Measurements from ENCODE around the gene MEIOB.

Gene MEIOB

GRCh38 chr16:1791943-1792812 is 79.8 kb downstream of the MEIOB start:
- H3K27me3 ChIP-seq (ENCODE audit: control insufficient read depth, insufficient read depth, low read length) = no peaks in the 10 kb centered on the region
- WGBS (ENCODE audit: insufficient coverage, insufficient read length) = no CpG with 5 or more reads among the region's 59 CpGs
- H3K27ac ChIP-seq (ENCODE audit: low read length) = no peak overlapping the region

DNA sequence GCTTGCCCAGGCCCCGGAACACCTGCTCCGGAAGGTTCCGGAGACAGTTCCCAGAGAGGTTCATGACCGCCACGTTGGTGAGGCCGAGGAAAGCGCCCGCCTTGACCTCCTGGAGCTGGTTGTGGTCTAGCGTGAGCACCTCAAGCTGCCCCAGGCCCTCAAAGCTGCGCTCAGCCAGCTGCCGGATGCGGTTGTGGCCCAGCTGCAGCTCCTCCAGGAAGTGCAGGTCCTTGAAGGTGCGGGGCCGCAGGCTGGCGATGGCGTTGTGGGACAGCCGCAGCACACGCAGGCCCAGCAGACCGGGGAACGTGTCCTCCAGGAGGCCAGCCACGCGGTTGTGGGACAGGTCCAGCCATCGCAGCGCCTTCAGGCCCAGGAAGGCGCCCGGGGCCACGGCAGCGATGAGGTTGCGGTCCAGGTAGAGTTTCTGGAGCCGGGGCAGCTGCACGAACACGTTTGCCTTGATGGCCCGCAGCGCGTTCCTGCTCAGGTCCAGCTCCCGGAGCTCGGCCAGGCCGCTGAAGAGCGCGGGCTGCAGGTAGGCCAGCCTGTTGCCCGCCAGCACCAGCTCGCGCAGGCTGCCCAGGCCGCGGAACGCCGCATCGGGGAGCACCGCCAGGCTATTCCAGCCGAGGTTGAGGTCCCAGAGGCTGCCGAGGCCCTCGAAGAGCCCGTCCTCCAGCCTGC is 80.6 kb downstream of the MEIOB start:
- no peaks in the 10 kb centered on the region; the same call in 1 of the 2 replicates for H3K4me1 ChIP-seq (ENCODE audit: control insufficient read depth, insufficient read depth, low read length)
- H3K27me3 ChIP-seq (ENCODE audit: control insufficient read depth, insufficient read depth, low read length) = no peaks in the 10 kb centered on the region
- WGBS (ENCODE audit: insufficient coverage, insufficient read length) = no CpG with 5 or more reads among the region's 53 CpGs
- peaks cover 24% of the 10 kb centered on the region for H3K36me3 ChIP-seq (ENCODE audit: control insufficient read depth, insufficient read depth, low read length)
- H3K27ac ChIP-seq (ENCODE audit: low read length) = no peak overlapping the region
- no peak overlapping the region for H3K4me3 ChIP-seq (ENCODE audit: low read length)
- H3K9me3 ChIP-seq (ENCODE audit: control insufficient read depth, insufficient read depth, low read length) = no peaks in the 10 kb centered on the region
- no peak for DNase-seq (ENCODE audit: low read depth, low spot score)

More at GRCh38 chr16:1791943-1792812, 79.8 kb downstream of the MEIOB start:
- Histone ChIP-seq H3K9me3 (ENCODE audit: control insufficient read depth, insufficient read depth, low read length) (no peaks in the 10 kb centered on the region; the same call in 1 of the 2 replicates), H3K4me1 (ENCODE audit: control insufficient read depth, insufficient read depth, low read length) (no peaks in the 10 kb centered on the region; the same call in 1 of the 2 replicates), H3K4me3 (ENCODE audit: low read length) (no peak overlapping the region), H3K36me3 (ENCODE audit: control insufficient read depth, insufficient read depth, low read length) (peaks cover 17% of the 10 kb centered on the region)
- DNase-seq (ENCODE audit: low read depth, low spot score) = no peak

DNA sequence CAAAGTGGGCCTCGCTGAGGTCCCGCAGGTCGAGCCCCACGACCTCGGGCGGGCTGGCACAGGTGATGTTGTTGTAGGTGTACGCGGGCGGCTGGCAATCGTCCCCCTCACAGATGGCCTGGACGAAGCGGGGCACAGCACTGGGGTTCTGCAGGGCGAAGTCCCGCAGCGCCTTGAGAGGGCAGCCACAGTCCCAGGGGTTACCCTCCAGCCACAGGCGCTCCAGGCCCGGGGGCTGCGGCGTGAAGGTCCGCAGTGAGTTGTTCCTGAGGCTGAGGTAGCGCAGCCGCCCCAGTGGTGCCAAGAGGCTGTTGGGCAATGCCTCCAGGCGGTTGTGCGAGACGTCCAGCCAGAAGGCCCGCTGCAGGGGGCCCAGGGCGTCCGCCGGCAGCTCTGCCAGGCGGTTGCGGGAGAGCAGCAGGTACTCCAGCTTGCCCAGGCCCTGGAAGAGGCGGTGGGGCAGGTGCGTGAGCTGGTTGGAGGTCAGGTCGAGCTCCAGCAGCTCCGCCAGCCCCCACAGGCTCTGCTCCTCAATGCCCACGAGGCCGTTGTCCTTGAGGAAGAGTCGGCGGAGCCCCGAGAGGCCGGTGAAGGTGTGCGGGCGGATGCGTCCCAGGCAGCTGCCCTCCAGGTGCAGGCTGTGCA is 81.2 kb downstream of the MEIOB start:
- H3K27me3 ChIP-seq (ENCODE audit: control insufficient read depth, insufficient read depth, low read length) = no peaks in the 10 kb centered on the region
- H3K4me3 ChIP-seq (ENCODE audit: low read length) = no peak overlapping the region
- H3K4me1 ChIP-seq (ENCODE audit: control insufficient read depth, insufficient read depth, low read length) = no peaks in the 10 kb centered on the region; the same call in 1 of the 2 replicates
- peaks cover 27% of the 10 kb centered on the region for H3K36me3 ChIP-seq (ENCODE audit: control insufficient read depth, insufficient read depth, low read length)
- WGBS (ENCODE audit: insufficient coverage, insufficient read length) = no CpG with 5 or more reads among the region's 44 CpGs
- H3K27ac ChIP-seq (ENCODE audit: low read length) = no peak overlapping the region
- DNase-seq (ENCODE audit: low read depth, low spot score) = no peak
- no peaks in the 10 kb centered on the region for H3K9me3 ChIP-seq (ENCODE audit: control insufficient read depth, insufficient read depth, low read length)

GRCh38 chr16:1790261-1790610 is 81.7 kb downstream of the MEIOB start:
- H3K27me3 ChIP-seq (ENCODE audit: control insufficient read depth, insufficient read depth, low read length) = no peaks in the 10 kb centered on the region
- H3K4me1 ChIP-seq (ENCODE audit: control insufficient read depth, insufficient read depth, low read length) = no peaks in the 10 kb centered on the region; the same call in 1 of the 2 replicates
- H3K27ac ChIP-seq (ENCODE audit: low read length) = no peak overlapping the region
- DNase-seq (ENCODE audit: low read depth, low spot score) = no peak
- no peaks in the 10 kb centered on the region for H3K9me3 ChIP-seq (ENCODE audit: control insufficient read depth, insufficient read depth, low read length)
- H3K36me3 ChIP-seq (ENCODE audit: control insufficient read depth, insufficient read depth, low read length) = peaks cover 27% of the 10 kb centered on the region
- WGBS (ENCODE audit: insufficient coverage, insufficient read length) = no CpG with 5 or more reads among the region's 15 CpGs
- no peak overlapping the region for H3K4me3 ChIP-seq (ENCODE audit: low read length)

- DNase-seq (ENCODE audit: low read depth, low spot score) = no peak
- WGBS (ENCODE audit: insufficient coverage, insufficient read length) = no CpG with 5 or more reads among the region's 25 CpGs
- Histone ChIP-seq H3K27me3 (ENCODE audit: control insufficient read depth, insufficient read depth, low read length) (no peaks in the 10 kb centered on the region), H3K4me1 (ENCODE audit: control insufficient read depth, insufficient read depth, low read length) (no peaks in the 10 kb centered on the region; the same call in 1 of the 2 replicates), H3K9me3 (ENCODE audit: control insufficient read depth, insufficient read depth, low read length) (no peaks in the 10 kb centered on the region), H3K27ac (ENCODE audit: low read length) (no peak overlapping the region), H3K36me3 (ENCODE audit: control insufficient read depth, insufficient read depth, low read length) (peaks cover 31% of the 10 kb centered on the region), H3K4me3 (ENCODE audit: low read length) (no peak overlapping the region)
These were observed 82.3 kb downstream of the MEIOB start for GRCh38 chr16:1789643-1790045.

- no peaks in the 10 kb centered on the region; the same call in 1 of the 2 replicates for H3K4me1 ChIP-seq (ENCODE audit: control insufficient read depth, insufficient read depth, low read length)
- no peak for DNase-seq (ENCODE audit: low read depth, low spot score)
- no CpG with 5 or more reads among the region's 19 CpGs for WGBS (ENCODE audit: insufficient coverage, insufficient read length)
- H3K27me3 ChIP-seq (ENCODE audit: control insufficient read depth, insufficient read depth, low read length) = no peaks in the 10 kb centered on the region
- H3K36me3 ChIP-seq (ENCODE audit: control insufficient read depth, insufficient read depth, low read length) = peaks cover 31% of the 10 kb centered on the region
- H3K4me3 ChIP-seq (ENCODE audit: low read length) = no peak overlapping the region
- no peak overlapping the region for H3K27ac ChIP-seq (ENCODE audit: low read length)
- H3K9me3 ChIP-seq (ENCODE audit: control insufficient read depth, insufficient read depth, low read length) = no peaks in the 10 kb centered on the region
These were observed 83.3 kb downstream of the MEIOB start for GRCh38 chr16:1788708-1789100.

DNA sequence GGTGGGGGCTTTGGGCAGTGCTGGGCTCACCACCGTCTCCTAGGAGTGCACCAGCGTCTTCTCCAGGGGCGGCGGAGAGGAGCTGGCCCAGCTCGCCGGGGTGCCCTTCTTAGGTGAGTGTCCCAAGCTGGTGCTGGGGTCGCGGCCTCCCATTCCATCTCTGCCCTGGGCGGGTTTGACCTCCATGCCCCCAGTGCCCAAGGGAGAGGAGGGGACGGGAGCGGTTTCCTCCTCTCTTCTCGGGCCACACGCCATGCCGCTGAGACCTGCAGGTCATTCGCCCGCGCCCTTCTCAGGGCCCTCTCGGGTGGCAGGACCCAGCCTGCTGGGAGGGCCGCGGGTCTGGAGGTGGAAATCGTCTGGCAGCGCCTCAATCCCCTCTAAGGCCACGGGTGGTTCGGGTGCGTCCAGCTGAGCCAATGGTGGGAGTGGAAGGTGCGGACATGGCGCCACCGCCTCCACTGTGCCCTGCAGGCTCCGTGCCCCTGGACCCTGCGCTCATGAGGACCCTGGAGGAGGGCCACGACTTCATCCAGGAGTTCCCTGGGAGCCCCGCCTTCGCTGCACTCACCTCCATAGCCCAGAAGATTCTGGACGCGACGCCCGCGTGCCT is 83.8 kb downstream of the MEIOB start:
- DNase-seq (ENCODE audit: low read depth, low spot score) = no peak
- Histone ChIP-seq H3K27ac (ENCODE audit: low read length) (no peak overlapping the region), H3K27me3 (ENCODE audit: control insufficient read depth, insufficient read depth, low read length) (no peaks in the 10 kb centered on the region), H3K4me3 (ENCODE audit: low read length) (no peak overlapping the region), H3K9me3 (ENCODE audit: control insufficient read depth, insufficient read depth, low read length) (no peaks in the 10 kb centered on the region), H3K4me1 (ENCODE audit: control insufficient read depth, insufficient read depth, low read length) (no peaks in the 10 kb centered on the region; the same call in 1 of the 2 replicates), H3K36me3 (ENCODE audit: control insufficient read depth, insufficient read depth, low read length) (peaks cover 31% of the 10 kb centered on the region)
- no CpG with 5 or more reads among the region's 38 CpGs for WGBS (ENCODE audit: insufficient coverage, insufficient read length)

GRCh38 chr16:1787322-1788094 is 84.5 kb downstream of the MEIOB start:
- Histone ChIP-seq H3K9me3 (ENCODE audit: control insufficient read depth, insufficient read depth, low read length) (no peaks in the 10 kb centered on the region), H3K27ac (ENCODE audit: low read length) (no peak overlapping the region), H3K4me3 (ENCODE audit: low read length) (no peak overlapping the region), H3K27me3 (ENCODE audit: control insufficient read depth, insufficient read depth, low read length) (no peaks in the 10 kb centered on the region), H3K36me3 (ENCODE audit: control insufficient read depth, insufficient read depth, low read length) (peaks cover 31% of the 10 kb centered on the region), H3K4me1 (ENCODE audit: control insufficient read depth, insufficient read depth, low read length) (no peaks in the 10 kb centered on the region)
- WGBS (ENCODE audit: insufficient coverage, insufficient read length) = no CpG with 5 or more reads among the region's 44 CpGs
- no peak for DNase-seq (ENCODE audit: low read depth, low spot score)

DNA sequence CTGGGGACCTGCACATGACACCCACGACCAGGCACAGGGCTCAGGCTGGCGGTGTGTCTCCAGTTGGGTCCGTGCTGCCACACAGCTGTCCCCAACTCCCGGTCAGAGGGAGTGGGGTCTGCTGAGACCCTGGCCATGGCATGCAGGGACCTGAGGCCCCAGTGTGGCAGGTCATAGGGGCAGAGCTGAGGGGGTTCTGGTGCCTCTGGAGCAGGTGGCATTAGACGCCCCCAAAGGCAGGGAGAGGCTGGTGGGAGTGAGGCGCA is 85.0 kb downstream of the MEIOB start:
- Histone ChIP-seq H3K27me3 (ENCODE audit: control insufficient read depth, insufficient read depth, low read length) (no peaks in the 10 kb centered on the region), H3K36me3 (ENCODE audit: control insufficient read depth, insufficient read depth, low read length) (peaks cover 31% of the 10 kb centered on the region), H3K9me3 (ENCODE audit: control insufficient read depth, insufficient read depth, low read length) (no peaks in the 10 kb centered on the region), H3K4me3 (ENCODE audit: low read length) (no peak overlapping the region), H3K27ac (ENCODE audit: low read length) (no peak overlapping the region), H3K4me1 (ENCODE audit: control insufficient read depth, insufficient read depth, low read length) (no peaks in the 10 kb centered on the region)
- no CpG with 5 or more reads among the region's 6 CpGs for WGBS (ENCODE audit: insufficient coverage, insufficient read length)
- no peak for DNase-seq (ENCODE audit: low read depth, low spot score)

Measured in iPS DF 6.9 (cell line).